H1 (cell line): Measurements from ENCODE around the gene JOSD1. TPM values are rescaled to one million over a fixed set of nuclear protein-coding genes. Genes with fewer than 3 reads are reported as not detected.

ENCODE experiments used
- CBX5 ChIP-seq: fragments of 300-800, 300-1000 bp; sonication (generic); IDR thresholded peaks from 2 replicates; pipeline ENCODE4 v1.7.1; 2016; ENCODE audit warnings: antibody characterized with exemption, low read length, low read depth
- CREB1 ChIP-seq: IDR thresholded peaks from 2 replicates; pipeline ENCODE4 v1.6.1; 2012; ENCODE audit warnings: inconsistent platforms
- CTBP2 ChIP-seq: IDR thresholded peaks from 2 replicates; pipeline ENCODE4 v1.7.0; 2011; ENCODE audit warnings: borderline replicate concordance, mild to moderate bottlenecking, moderate library complexity, mixed read lengths, low read length; ENCODE audit not compliant: insufficient read depth, insufficient read length
- EZH2 ChIP-seq: fragments of 200-600 bp; sonication (generic); IDR thresholded peaks from 2 replicates; pipeline ENCODE4 v1.7.1; 2012; ENCODE audit warnings: low read depth, mild to moderate bottlenecking, moderate library complexity, low read length, inconsistent platforms; ENCODE audit not compliant: severe bottlenecking
- GABPA ChIP-seq: IDR thresholded peaks from 2 replicates; pipeline ENCODE4 v1.6.1; 2011; ENCODE audit warnings: mild to moderate bottlenecking, low read length, moderate library complexity, borderline replicate concordance; ENCODE audit not compliant: insufficient read depth
- GTF2F1 ChIP-seq: IDR thresholded peaks from 2 replicates; pipeline ENCODE4 v1.6.1; 2012; ENCODE audit warnings: low read depth, low read length, improper control_type of control experiment, borderline replicate concordance
- HDAC2 ChIP-seq, 2 experiments: fragments of 300-600 bp in 1 of 2; sonication (generic) in 1 of 2; IDR thresholded peaks; 2 replicates each; pipeline ENCODE4 v1.6.1; 2011 to 2012; ENCODE audit warnings: low read depth in 2 of 2, low read length in 2 of 2, mild to moderate bottlenecking in 2 of 2, moderate library complexity in 2 of 2, borderline replicate concordance in 1 of 2, inconsistent platforms in 1 of 2
- HDAC6 ChIP-seq: IDR thresholded peaks from one replicate; pipeline ENCODE4 v1.7.1; 2012; ENCODE audit warnings: low read depth, mild to moderate bottlenecking, inconsistent platforms, low read length, moderate library complexity
- JUND ChIP-seq: IDR thresholded peaks from 2 replicates; pipeline ENCODE4 v1.6.1; 2011; ENCODE audit warnings: mild to moderate bottlenecking, improper control_type of control experiment, low read length
- KDM1A ChIP-seq: fragments of 200-600, 300-600 bp; sonication (generic); IDR thresholded peaks from 2 replicates; pipeline ENCODE4 v1.7.1; 2016; ENCODE audit warnings: mild to moderate bottlenecking, low read length, borderline replicate concordance
- KDM4A ChIP-seq: IDR thresholded peaks from one replicate; pipeline ENCODE4 v1.7.1; 2012; ENCODE audit warnings: low read depth, mild to moderate bottlenecking, moderate library complexity, low read length, inconsistent platforms; ENCODE audit not compliant: severe bottlenecking
- KDM5A ChIP-seq: fragments of 200-600 bp; IDR thresholded peaks from 2 replicates; pipeline ENCODE4 v1.7.1; 2012; ENCODE audit warnings: mild to moderate bottlenecking, low read length, inconsistent platforms, mixed read lengths
- RBBP5 ChIP-seq: IDR thresholded peaks from 2 replicates; pipeline ENCODE4 v1.7.1; 2012; ENCODE audit warnings: low read depth, mild to moderate bottlenecking, inconsistent platforms, low read length, moderate library complexity, borderline replicate concordance
- RXRA ChIP-seq: IDR thresholded peaks from 2 replicates; pipeline ENCODE4 v1.6.1; 2011; ENCODE audit warnings: low read depth, mild to moderate bottlenecking, low read length, moderate library complexity; ENCODE audit not compliant: insufficient read depth
- SAP30 ChIP-seq: fragments of 300-600 bp; sonication (generic); IDR thresholded peaks from 2 replicates; pipeline ENCODE4 v1.7.1; 2012; ENCODE audit warnings: low read length, moderate library complexity, mild to moderate bottlenecking, inconsistent platforms; ENCODE audit not compliant: insufficient read depth, insufficient replicate concordance
- SIX5 ChIP-seq: IDR thresholded peaks from 2 replicates; pipeline ENCODE4 v1.6.1; 2011; ENCODE audit warnings: mild to moderate bottlenecking, low read depth, low read length
- SP1 ChIP-seq: IDR thresholded peaks from 2 replicates; pipeline ENCODE4 v1.6.1; 2011; ENCODE audit warnings: low read depth, low read length
- SP2 ChIP-seq: IDR thresholded peaks from 2 replicates; pipeline ENCODE4 v1.6.1; 2012; ENCODE audit warnings: mild to moderate bottlenecking, low read length, inconsistent platforms
- SP4 ChIP-seq: IDR thresholded peaks from 2 replicates; pipeline ENCODE4 v1.6.1; 2012; ENCODE audit warnings: low read length, inconsistent platforms
- SRF ChIP-seq: IDR thresholded peaks from 2 replicates; pipeline ENCODE4 v1.6.1; 2011; ENCODE audit warnings: mild to moderate bottlenecking, low read depth, low read length, moderate library complexity
- TAF1 ChIP-seq: IDR thresholded peaks from 2 replicates; pipeline ENCODE4 v1.6.1; 2011; ENCODE audit warnings: mild to moderate bottlenecking, low read depth, low read length
- ZNF274 ChIP-seq: IDR thresholded peaks from 2 replicates; pipeline ENCODE4 v1.7.0; 2012; ENCODE audit warnings: low read length, borderline replicate concordance; ENCODE audit errors: extremely low read depth
- polyA plus RNA-seq, 7 experiments: library from polyadenylated mRNA; depleted of rRNA in 3 of 7; stranded (reverse) in 5 of 7; unstranded in 2 of 7; fragments of >200 nt in 5 of 7; fragments of 200-250 nt in 2 of 7; gene quantifications; 1 replicate in 5 of 7; 2 replicates in 1 of 7; 4 replicates in 1 of 7; pipeline versions ENCODE4 v1.2.1 to v1.2.3, GENCODE V29; 2011 to 2013; ENCODE audit warnings: missing spikeins in 2 of 7, mixed read lengths in 2 of 7
- total RNA-seq: library from RNA; stranded (reverse); fragmentation: NEBNext Ultra II Directional; extraction: Animal tissue kit (Norgen Biotek cat#: 25700); gene quantifications from 2 replicates; pipeline ENCODE4 v1.2.1, GENCODE V29; 2021
- TF ChIP-seq, protein P1 (sequence below): IDR thresholded peaks from 2 replicates; pipeline ENCODE4 v1.6.1; 2011; ENCODE audit warnings: low read depth, mild to moderate bottlenecking, low read length; ENCODE audit not compliant: insufficient read depth

The JOSD1 gene
- total and polyA plus RNA-seq, 2 of the 8 experiments (the other 6 are each of a cell fraction or from before 2014, with no cell fraction given), result 18.4 to 20.2 TPM

DNA sequence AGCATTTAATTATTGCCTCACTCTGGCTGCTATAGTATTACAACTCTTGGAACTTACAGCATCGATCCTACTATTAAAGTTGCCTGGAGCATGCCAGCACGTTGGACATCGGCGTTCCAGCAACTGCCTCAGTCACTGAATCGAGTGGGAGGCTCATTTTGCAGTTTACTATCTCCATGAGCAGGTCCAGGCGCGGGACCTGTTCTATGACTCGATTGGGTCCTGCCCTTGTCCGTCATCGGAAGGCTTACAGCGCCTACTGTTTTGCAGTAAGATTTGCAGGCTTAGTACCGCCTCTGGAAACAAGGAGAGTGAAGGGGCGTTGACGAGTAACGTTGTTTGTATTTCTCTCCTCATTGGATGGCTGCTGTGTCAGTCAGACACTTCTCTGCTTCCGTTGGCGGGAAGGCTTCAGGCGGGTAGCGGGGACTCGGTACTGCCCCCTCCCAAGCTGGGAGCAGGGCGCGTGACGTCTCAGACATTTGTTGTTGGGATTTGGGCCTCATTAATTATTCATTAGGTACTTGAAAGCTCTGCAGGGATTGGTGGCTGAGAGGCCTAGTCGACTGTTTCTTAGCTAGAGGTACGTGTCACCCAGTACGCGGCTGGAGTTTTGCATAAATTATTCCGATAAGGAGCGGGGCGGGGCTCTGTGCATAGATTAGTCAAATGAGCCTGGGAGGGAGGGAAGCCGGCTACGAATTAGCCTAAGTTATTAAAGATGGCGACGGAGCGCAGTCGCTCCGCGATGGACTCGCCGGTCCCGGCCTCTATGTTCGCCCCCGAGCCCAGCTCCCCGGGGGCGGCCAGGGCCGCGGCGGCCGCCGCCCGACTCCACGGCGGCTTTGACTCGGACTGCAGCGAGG lies 4.7 kb upstream of the JOSD1 start, which contains the start of gene GTPBP1 (continued):
- TF ChIP-seq SP2, result peak; percentile 85
- TF ChIP-seq HDAC6, result no peak
- TF ChIP-seq SP1, result peak; percentile 98
- peak; percentile 92 for TF ChIP-seq CREB1
- peak; percentile 73 for TF ChIP-seq KDM4A
- no peak for TF ChIP-seq KDM5A
- no peak for TF ChIP-seq RXRA
- TF ChIP-seq JUND, result peak; percentile 38; the same call in 1 of the 2 replicates
- TF ChIP-seq SRF, result no peak
- TF ChIP-seq SIX5, result no peak
- no peak for TF ChIP-seq GABPA
- TF ChIP-seq, protein P1, sequence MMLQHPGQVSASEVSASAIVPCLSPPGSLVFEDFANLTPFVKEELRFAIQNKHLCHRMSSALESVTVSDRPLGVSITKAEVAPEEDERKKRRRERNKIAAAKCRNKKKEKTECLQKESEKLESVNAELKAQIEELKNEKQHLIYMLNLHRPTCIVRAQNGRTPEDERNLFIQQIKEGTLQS, result no peak
- TF ChIP-seq CTBP2, result no peak
- no peak for TF ChIP-seq SAP30
- no peak for TF ChIP-seq GTF2F1
- TF ChIP-seq CBX5, result no peak
- TF ChIP-seq EZH2, result no peak
- TF ChIP-seq KDM1A, result no peak
- TF ChIP-seq TAF1, result peak; percentile 94
- TF ChIP-seq SP4, result peak; percentile 65; the same call in 1 of the 2 replicates
- TF ChIP-seq RBBP5, result no peak
- no peak for TF ChIP-seq HDAC2 (IDR thresholded peaks at IDR 0.05; ENCODE audit: borderline replicate concordance in 1 of 2, low read depth in 2 of 2, low read length in 2 of 2)
- no peak for TF ChIP-seq ZNF274
